ENCODE results near the gene OGT.
A peak's percentile ranks its signal among the peaks of the same experiment; 100 is the strongest.

Gene OGT

DNA sequence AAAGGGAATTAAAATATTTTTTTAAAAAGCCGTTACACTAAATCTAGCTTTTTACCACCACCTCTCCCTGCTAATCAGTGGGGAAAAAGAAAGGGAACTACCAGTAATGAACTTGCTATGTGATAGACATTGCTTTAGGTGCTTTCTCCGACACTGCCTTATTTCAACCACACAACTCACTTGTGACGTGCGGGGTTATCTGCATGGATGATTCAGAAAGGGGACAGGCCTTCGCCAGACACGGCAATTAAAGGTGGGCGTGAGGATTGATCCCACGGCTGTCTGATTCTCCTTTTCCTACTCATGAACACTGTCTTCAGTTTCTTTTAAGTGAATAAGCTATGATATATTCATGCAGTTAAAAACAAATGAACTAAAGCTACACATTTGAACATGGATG is 86.3 kb downstream of the OGT start:
- TF ChIP-seq, protein P1, sequence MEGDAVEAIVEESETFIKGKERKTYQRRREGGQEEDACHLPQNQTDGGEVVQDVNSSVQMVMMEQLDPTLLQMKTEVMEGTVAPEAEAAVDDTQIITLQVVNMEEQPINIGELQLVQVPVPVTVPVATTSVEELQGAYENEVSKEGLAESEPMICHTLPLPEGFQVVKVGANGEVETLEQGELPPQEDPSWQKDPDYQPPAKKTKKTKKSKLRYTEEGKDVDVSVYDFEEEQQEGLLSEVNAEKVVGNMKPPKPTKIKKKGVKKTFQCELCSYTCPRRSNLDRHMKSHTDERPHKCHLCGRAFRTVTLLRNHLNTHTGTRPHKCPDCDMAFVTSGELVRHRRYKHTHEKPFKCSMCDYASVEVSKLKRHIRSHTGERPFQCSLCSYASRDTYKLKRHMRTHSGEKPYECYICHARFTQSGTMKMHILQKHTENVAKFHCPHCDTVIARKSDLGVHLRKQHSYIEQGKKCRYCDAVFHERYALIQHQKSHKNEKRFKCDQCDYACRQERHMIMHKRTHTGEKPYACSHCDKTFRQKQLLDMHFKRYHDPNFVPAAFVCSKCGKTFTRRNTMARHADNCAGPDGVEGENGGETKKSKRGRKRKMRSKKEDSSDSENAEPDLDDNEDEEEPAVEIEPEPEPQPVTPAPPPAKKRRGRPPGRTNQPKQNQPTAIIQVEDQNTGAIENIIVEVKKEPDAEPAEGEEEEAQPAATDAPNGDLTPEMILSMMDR (IDR thresholded peaks at IDR 0.05; ENCODE audit: extremely low read depth, missing control alignments) = no peak
- no peak for DNase-seq (ENCODE audit: low spot score)

DNA sequence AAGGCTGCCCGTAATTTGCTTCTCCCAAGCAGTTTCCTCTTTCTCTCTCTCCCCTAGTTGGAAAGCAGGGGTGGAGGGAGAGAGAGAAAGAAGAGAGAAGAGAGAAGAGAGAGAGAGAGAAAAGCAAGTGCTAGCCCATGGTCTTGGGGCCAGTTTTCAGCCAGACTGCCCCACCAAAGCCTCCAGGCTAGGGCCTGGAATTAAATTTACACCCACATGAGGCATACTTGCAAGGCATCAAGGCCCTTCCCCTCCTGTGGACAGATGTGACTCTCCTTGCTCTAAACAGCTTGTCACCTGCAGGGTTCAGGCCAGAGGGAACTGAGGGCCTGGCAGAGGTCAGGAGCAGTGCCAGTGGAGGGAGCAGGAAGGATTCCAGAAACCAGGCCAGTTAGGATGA is 87.1 kb downstream of the OGT start:
- no peak for DNase-seq (ENCODE audit: low spot score)
- TF ChIP-seq, protein P1 (IDR thresholded peaks at IDR 0.05; ENCODE audit: extremely low read depth, missing control alignments) = no peak

DNA sequence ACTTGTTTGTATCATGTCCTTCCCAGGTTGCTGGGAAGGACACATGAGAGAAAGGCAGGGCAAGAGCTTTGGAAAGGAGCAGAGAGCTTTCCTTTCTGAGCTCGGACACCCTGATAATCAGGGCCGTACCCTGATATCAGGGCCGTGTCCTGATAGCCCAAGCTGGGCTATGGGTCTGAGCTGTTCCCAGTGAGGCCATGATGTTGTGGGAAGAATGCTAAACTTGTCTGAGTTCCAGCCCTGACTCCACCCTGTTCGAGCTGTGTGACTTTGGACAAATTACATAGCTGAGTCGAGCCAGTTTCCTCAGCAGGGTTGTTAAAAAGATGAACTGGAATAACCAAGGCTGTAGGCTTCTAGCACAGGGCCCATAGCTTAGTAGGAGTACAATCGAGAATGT is 88.7 kb downstream of the OGT start:
- DNase-seq (ENCODE audit: low spot score) = no peak

DNA sequence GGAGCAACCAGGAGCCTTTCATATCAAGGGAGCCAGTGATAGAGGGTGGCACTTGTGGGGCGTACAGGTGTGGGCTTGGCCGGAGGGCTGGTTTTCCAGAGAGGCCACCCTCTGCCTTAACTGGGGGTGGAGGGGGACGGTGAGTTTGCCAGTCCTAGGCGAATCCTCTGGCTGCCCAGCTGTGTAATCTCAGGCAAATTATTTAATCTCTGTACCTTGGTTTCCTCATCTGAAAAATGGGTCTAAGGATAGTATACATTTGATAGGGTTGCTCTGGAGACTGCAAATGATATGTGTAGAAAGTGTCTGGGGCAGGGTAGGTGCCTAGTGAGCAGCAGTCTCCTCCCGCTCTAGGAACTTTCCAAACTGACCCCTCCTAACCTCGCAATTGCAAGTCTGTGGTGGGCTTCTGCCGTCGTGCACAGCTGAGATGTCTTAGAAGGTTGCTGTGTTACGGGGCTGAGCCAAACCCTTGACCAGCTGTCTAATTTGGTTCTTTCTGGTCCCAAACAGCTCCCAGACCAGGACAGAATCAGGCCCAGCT is 89.2 kb downstream of the OGT start:
- DNase-seq (ENCODE audit: low spot score) = no peak
- TF ChIP-seq, protein P1 (IDR thresholded peaks at IDR 0.05; ENCODE audit: extremely low read depth, missing control alignments) = no peak

More for the DNA sequence above, 88.7 kb downstream of the OGT start:
- TF ChIP-seq, protein P1 (IDR thresholded peaks at IDR 0.05; ENCODE audit: extremely low read depth, missing control alignments) = no peak

DNA sequence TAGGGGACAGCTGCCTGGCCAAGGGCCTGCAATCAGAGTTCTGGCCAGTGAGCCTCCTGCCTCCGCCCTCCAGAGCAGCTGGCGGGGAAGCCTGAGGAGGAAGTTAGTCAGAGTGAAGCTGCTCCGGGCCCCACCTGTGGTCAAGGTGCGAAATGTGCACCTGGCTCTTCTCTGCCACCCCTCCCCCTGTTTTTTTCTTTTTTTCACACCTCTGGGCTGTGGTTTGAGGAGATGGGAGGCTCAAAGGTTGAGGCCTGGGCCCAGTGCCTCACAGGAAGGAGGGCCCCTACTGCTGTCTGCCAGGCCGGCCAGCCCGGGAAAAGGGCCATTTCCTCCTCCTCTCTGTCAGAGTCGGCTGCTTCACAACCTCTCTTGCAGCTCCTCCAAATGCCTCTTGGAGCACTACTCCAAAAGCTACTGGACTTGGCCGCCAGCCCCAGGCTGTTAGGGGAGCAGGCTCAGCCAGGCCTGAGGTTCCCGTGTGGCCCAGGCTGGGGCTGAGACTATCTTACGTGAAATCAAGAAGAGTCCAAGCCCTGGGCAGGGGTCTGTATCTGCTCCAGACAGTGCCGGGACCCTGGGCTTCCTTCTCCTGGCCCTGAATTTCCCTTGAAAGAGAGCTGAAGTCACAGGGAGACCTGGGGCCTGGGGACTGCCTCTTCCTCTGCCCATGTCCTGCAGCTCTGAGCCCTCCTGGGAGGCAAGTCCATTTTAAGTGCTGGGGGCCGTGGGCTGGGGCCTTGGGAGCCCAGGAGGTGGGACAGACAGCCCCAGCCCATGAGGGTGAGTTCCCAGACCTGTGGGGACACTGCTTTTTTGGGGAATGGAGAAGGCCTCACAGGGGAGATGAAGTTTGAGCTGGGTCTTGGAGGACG is 89.9 kb downstream of the OGT start:
- DNase-seq (ENCODE audit: low spot score) = peak; percentile 57
- TF ChIP-seq, protein P1 (IDR thresholded peaks at IDR 0.05; ENCODE audit: extremely low read depth, missing control alignments) = no peak

DNA sequence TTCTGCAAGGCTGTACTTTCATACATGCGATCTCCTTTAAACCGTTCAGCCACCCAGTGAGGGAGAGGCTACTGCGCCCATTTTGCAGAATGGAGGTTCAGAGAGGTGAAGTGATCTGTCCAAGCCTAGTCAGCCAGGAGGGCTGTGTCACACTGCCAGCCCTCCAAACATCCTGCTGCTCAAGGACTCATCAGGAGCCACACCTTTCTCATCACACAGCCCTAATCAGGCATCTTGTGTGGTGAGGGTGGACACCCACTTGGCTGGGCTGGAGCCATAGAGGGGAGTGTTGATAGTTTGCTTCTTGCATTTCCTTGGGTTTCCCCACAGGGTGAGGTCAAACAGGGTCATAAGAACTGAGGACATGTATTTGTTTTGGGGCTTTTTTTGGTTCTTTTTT is 90.8 kb downstream of the OGT start:
- no peak for DNase-seq (ENCODE audit: low spot score)
- TF ChIP-seq, protein P1 (IDR thresholded peaks at IDR 0.05; ENCODE audit: extremely low read depth, missing control alignments) = no peak

DNA sequence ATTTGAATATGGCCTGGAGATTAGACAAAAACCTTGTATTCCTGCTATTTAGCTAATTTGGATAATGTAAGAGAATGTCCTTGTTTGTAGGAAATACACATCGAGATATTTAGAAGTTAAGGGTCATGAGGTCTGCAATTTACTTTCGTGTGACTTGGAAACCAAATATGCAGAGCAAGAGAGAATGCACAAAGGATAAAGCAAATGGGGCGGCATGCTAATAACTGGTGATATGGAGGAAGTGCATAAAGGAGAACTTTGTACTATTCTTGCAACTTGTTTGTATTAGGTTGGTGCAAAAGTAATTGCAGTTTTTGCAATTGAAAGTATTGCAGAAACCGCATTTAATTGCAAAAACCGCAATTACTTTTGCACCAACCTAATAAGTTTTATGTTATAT is 92.6 kb downstream of the OGT start:
- TF ChIP-seq, protein P1 (IDR thresholded peaks at IDR 0.05; ENCODE audit: extremely low read depth, missing control alignments) = no peak
- no peak for DNase-seq (ENCODE audit: low spot score)

All from GM20000 (cell line).